ENCODE data around the gene ZNF418.
"Not testable (repeated sequence)": the region's sequence is repeated elsewhere in the genome, so short reads cannot be mapped to it uniquely, and the experiment has no call there.

Gene ZNF418

DNA sequence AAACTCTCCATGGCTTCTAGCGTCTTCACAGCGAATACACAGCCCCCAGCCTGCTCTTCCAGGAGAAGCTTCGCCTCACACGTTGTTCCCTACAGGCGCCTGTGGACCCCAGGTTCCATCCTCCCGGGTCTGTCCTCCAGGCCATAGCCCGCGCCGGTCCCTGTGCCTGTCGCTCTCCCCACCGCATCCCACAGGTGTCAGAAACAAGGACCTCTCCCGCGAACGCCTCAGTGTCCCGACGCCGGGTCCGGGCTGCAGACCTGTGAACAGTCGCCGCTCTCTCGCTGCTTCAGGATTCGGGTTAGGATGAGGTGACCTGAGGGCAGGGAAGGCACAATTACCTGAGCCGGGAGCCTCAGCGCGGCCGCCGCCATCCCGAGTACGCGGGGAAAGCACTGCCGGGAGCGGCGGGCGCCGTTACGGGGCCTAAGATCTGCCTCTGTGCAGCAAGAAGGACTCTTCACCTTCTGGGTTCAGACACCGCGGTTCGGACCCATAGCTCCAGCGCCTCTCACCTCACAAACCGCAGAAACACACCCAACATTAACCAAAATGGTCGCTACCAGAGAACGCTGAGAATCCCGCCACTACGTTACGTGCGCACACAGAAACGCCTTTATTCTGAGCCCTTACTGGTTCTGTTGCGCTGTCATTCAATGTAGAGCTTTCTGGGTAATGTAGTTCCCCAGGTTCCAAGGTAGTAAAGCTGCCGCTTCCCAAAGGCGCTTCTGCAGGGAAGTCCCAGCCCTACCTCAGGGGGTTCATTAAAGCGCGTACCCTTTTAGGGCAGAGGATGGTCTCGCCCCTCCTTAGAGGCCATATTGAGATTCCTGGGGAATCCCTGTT, at the start of gene ZNF418:
TSS of gene ZNF418 (minus strand) at position 583 of the 846 bp plus-strand sequence. CDS start 1,580 bp downstream, outside the sequence.
- peak; percentile 15 for DNase-seq (ENCODE audit: low read depth)

DNA sequence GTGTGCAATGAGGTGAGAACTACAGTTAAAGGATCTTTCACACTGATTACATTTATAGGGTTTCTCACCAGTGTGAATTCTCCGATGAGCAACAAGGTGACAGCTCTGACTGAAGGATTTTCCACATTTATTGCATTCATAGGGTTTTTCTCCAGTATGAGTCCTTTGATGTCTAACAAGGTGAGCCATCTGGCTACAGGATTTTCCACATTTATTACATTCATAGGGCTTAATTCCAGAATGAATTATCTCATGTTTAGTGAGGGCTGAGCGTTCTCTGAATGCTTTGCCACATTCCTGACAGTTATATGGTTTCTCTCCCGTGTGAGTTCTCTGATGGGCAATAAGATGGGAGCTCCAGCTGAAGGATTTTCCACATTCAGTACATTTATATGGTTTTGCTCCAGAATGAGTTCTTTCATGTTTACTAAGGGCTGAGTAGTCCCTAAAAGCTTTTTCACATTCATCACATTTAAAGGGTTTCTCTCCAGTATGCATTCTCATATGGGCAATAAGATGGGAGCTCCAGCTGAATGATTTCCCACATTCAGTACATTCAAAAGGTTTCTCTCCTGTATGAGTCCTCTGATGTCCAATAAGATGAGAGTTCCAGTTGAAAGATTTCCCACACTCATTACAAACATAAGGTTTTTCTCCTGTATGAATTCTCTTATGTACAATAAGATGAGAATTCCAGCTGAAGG, 43.5 kb upstream of the ZNF418 start:
- no peak for DNase-seq (ENCODE audit: low read depth)

DNA sequence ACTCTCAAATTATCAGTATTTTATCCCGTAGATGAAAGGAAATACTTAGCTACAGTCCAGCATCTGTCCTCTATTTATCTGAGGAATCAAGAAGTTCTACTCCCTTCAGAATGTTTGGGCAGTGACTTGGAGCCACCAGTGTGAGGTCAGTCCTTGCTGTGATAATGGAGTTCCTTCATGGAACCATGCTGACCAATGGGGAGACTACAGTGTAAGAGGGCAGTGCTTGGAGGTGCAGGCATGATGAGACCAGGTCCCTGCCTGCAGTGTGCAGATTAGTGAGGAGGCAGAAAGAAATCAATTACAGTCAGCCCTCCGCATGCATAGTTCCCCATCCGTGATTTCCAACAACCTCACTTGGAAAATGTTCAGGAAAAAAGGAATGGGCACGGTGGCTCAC, 39.2 kb upstream of the ZNF418 start, which contains the start of gene C19orf18:
TSS of gene C19orf18 (minus strand) at position 101 of the 400 bp plus-strand sequence. CDS start 102 bp downstream, outside the sequence.
- no peak for DNase-seq (ENCODE audit: low read depth)

DNA sequence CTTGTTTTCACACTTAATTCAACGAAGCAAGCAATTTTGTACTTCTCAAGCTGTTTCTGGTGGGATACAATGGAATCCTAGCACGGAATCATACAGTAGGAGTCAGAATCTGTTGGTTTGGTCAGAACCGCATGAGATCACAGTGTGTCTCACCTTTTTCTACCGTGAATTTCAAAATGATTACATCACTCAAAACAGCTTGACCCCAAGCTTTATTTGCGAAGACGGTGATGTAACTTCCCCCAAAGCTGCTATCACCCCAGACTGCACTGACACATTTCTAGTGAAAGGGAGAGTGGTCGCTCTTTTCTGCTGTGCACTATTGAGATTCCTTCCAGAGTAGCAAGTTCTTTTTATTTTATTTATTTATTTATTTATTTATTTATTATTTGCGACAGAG, 29.6 kb upstream of the ZNF418 start:
- no peak for DNase-seq (ENCODE audit: low read depth)

DNA sequence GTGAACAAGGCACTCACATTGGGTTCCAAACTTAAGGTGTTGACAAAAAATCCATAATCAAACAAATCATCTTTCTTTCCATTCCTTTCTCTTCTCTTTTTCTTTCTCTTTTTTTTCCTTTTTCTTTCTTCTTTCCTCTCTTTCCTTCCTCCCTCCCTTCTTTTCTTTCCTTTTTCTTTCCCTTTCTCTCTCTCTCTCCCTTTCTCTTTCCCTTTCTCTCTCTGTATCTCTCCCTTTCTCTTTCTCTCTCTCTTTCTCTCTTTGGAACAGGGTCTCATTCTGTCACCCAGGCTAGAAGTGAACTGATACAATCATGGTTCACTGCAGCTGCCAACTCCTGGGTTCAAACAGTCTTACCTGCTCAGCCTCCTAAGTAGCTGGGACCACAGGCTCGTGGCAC, 26.6 kb upstream of the ZNF418 start:
- no peak for DNase-seq (ENCODE audit: low read depth)

DNA sequence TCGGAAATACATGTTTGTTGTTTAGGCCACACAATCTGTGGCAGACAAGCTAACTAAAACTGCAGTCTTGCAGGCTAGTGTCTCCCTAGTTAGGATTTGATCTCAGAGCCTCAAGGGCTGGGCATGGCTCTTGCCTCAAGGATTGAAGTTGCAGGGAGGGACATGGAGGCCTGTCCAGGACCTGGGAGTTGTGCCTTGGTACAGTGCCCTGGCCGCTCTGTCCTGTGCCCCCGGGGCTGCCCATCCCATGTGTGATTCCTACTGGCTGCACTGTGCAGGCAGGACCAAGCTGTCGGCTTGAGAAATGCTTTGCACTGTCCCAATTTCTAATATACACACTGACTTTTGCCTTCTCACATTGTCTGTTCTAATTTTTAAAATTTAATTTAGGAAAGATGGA, 19.8 kb upstream of the ZNF418 start:
- DNase-seq (ENCODE audit: low read depth): no peak

DNA sequence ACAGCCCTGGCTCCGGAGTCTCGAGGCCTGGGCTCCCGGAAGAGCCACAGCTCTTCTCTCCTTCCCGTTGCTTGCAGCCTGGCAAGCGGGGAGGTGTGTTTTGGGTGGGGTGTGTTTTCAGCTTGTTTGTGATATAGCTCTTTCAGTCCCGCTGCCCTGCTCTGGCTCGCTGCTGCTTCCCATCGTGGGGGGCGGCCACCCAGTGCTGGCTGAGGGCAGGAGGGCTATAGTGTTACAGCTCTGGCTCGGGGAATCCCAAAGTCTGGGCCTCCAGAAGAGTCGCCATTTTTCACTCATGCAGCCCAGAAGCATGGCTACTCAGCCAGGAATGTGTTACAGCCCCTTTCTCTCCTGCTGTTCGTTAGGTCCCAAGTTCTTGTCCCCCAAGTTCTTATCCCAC, 14.5 kb upstream of the ZNF418 start:
- DNase-seq (ENCODE audit: low read depth): no peak

DNA sequence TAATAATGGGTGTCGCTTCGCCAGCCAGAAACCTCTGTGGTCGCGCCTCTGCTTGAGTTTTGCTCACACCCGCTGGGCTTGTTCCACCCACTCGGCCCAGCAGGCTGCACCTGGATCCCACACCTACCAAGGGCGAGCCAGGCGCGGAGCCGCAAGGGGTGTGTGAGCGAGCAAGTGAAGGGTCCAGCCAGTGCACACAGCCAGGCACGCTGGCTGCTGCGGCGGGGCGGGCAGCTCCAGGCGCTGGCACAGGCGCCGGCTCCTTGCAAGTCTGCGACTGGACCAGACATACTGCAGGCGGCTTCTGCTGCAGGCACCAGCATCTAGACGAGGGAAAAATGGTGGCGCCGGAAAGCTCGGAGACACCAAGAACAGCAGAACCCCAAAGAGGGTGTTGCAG, 14.1 kb upstream of the ZNF418 start:
- no peak for DNase-seq (ENCODE audit: low read depth)

DNA sequence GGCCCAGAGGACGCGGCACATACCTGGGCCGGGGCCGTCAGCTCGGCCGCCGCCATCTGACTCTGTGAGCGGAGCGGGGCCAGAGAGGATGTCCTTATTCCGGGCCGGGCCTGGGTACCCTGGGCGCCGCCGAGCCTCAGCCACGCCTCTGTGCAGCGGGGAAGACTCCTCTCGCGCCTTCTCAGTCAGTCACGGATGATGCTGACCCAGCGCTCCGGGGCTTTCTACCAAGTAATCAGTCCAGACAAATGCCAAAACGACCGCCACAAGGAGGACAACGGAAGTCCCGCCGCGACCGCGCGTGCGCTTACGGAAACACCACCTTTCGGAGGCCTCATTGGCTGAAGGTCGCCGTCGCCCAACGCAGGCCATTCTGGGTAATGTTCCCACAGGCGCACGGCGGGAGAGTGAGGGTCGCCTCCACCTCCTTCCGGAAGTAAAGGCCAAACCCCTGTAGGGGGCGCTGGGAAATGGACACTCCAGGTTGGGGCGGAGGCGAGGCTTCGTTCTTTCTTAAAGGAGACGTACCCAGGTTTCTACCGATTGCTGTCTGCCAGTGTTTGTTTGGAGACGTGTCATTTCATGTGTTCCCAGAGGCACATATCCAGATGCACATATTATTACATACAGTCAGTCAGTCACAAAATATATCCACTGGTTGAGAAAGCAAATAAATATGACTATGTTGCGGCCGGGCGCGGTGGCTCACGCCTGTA, 12.4 kb upstream of the ZNF418 start, which contains the start of gene ZNF256:
TSS of gene ZNF256 (minus strand) at position 288 of the 716 bp plus-strand sequence. CDS start at position 56, 232 bp downstream.
- DNase-seq (ENCODE audit: low read depth): peak; percentile 84

DNA sequence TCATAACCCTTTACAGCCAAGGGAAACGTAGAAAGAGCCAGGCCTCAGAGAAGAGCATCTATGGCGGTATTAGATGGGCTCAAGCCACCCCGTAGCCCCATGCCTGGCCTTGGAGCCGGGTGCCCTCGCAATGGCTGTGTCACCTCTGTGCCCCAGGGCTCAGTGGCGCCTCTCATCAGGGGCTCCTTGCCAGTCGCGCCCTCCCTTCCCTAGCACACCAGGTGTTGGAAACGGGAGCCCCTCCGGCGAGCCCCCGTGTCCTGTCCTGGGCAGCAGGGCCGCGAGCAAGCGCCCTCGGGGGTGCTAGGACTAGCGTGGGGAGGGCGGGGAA, 11.9 kb upstream of the ZNF418 start:
- no peak for DNase-seq (ENCODE audit: low read depth)

DNA sequence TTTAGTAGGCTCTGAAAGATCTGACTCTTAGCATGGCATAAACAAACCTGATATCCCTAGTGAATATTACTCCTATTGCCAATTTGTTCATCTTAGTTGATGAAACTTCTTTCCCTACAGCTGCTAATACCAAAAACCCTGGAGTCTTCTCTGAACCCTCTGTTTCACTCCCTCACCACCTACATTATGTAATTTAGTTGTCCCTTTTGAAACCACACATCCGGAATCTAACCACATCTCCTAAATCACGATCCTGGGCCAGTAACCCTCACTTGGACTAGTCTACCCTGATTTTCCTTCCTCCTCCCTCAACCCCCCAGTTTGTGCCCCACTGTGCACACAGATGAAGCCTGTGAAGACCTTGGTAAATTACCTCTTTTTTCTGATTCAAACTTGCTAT, 11.1 kb upstream of the ZNF418 start:
- no peak for DNase-seq (ENCODE audit: low read depth)

DNA sequence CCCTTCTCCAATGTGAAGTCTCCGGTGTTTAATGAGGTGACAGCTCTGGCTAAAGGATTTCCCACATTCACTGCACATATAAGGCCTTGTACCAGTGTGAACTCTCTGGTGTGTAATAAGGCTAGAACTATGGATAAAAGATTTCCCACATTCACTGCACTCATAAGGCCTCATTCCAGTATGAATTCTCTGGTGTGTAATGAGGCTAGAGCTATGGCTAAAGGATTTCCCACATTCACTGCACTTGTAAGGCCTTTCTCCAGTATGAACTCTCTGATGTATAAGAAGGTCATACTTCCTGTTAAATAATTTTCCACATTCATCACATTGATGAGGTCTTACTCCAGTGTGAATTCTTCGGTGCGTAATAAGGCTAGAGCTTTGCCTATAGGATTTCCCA, 6.4 kb upstream of the ZNF418 start:
- no peak for DNase-seq (ENCODE audit: low read depth)

DNA sequence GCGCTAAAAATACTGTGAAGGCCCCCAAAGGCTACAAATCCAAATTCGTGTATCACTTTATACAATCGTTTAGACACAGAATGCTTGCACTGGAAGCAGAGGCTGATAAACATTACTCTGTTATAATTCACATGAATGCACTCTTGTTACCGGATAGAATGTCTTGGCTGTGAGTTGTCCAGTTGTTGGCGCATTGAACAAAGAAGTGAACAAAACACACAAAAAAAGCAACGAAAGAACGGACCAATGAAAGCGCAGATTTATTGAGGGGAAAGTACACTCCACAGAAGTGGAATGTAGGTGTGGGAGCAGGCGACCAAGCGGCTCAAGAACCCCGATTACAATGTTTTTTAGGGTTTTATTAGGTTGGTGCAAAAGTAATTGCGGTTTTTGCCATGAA, 529 bp upstream of the ZNF418 start:
- no peak for DNase-seq (ENCODE audit: low read depth)

DNA sequence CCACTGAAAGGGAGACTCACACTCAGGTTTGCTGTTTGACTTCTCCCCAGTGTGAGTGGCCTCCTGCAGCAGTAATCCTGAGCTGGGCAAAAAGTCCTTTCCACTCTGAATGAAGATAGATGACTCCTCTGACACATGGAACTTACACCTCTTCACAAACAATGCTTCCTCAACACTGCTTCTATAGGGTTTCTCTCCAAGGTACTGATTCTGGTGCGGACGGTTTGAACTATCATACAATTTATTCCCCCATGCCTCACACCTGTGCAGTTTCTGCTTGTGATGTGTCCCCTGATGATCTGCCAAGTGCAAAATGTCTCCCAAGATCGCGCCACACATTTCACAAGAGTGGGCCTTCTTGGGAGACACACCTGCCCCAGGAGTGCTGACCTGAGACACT, 7.6 kb downstream of the ZNF418 start:
- no peak for DNase-seq (ENCODE audit: low read depth)

DNA sequence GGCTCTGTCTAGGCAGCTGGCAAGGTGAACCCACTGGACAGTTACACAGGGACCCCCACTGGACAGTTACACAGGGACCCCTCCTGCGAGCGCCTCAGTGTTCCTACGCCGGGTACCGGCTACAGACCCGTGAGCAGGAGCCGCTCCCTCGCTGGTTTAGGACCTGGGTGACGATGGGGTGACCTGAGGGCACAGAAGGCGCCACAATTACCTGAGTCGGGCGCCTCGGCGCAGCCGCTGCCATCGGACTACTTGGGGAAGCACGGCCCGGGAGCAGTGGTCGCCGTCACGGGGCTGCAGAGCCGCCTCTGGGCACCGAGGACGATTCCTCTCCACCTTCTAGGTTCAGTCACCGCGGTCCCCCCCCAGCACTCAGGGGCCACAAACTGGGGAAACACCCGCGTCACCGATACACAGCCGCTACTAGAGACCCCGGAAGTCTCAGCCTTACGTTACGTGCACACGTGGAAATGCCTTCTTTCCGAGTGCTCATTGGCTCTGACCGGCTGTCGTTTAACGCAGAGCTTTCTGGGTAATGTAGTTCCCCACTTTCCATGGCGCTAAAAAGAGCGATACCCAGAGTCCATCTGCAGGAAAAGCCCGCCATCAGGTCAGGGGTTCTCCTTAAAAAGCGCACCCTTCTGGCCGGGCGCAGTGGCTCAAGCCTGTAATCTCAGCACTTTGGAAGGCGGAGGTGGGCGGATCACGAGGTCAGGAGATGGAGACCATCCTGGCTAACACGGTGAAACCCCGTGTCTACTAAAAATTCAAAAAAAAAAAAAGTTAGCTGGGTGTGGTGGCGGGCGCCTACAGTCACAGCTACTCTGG, 18.8 kb downstream of the ZNF418 start, which contains the start of gene ZNF417:
TSS of gene ZNF417 (minus strand) at position 425 of the 828 bp plus-strand sequence. CDS start at position 244, 181 bp downstream.
- peak; percentile 80 for DNase-seq (ENCODE audit: low read depth)

DNA sequence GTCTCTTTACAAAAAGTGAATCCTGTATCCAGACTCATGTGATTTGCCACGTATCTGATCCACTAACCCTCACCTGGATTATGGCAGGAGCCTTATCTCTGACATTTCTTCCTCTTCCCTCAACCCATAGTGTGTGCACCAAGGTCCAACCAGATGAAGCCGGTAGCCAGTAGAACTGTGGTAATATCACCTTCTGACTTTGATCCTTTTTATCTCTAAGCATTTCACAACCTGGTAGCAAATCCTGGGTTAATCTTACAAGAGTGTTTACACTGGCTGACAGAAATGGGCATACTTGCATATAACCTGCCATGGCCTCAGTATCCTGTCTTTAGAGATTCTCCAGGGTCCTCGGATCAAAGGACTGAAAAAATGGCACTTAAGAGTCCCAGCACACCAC, 20.7 kb downstream of the ZNF418 start:
- no peak for DNase-seq (ENCODE audit: low read depth)

DNA sequence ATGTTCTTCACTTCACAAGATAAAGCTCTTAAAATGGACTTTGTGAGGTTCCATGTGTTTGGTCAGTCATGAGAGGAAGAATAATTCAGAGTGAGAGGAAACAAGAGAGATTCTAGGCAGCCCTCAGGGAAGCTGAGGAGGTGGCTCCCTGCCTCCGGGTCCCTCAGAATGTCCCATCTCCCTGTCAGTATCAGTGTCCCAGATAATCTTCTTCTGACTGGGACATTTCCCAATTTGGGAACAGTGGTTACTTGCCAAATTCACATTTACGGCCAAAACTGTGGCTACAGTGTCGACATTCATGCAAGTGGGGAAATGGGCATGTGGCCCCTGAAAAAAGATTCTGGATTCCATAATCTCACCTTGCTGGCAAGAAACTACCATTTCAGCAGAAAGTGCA, 27.8 kb downstream of the ZNF418 start:
- no peak for DNase-seq (ENCODE audit: low read depth)

DNA sequence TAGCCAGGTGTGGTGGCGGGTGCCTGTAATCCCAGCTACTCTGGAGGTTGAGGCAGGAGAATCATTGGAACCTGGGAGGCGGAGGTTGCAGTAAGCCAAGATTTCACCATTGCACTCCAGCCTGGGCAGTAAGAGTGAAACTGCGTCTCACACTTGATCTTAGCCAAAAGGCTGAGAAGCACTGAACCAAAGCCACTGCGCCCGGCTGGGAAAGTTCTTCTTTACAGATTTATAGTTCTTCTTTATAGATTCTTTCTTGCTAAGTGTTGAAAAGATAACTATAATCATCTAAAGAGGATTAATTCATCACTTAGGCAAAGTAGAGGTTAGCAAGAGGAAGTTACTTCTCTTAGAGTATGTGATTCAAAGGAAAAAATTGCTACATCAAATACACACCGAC, 29.9 kb downstream of the ZNF418 start:
- DNase-seq (ENCODE audit: low read depth): no peak

DNA sequence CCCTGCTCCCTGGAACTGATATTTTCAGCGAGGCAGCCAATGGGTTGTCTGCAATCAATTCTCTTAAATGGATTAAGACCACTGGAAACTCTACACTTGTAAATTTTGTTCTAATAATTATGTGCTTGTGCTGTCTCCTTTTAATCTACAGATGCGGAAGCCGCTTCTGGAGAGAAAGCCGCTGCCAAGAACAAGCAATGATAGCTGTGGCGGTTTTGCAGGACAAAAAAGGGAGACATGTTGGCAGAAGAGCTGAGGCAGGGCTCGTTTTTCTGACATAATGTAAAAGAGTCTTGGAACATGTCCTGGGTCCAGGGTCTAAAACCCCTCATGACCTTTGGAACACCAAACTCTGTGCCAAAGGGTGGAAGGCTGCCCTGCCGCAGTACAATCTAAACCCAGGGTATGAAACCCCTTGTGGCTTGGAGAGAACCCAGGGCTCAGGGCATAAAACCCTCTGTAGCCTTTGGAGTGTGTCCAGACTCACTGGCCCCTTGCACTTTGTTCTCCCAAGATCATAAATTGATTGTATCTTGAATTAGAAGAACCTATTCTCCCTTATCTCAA, 31.5 kb downstream of the ZNF418 start:
- DNase-seq (ENCODE audit: low read depth): no peak

DNA sequence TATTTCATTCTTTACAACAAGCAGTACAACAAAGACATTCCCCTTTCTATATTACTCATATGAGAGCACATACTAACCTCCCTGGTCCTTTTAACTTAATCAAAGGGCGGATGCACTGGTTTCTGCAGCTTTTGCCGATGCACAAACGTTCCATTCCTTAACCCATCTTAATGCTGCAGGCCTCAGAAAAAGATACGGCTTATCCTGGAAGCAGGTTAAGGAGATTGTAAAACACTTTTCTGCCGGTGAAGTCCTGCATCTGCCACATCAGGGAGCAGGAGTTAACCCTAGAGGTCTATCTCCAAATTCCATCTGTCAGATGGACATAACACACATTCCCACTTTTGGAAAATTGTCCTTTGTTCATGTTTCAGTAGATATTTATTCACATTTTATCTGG, 34.9 kb downstream of the ZNF418 start:
- DNase-seq (ENCODE audit: low read depth): no peak

DNA sequence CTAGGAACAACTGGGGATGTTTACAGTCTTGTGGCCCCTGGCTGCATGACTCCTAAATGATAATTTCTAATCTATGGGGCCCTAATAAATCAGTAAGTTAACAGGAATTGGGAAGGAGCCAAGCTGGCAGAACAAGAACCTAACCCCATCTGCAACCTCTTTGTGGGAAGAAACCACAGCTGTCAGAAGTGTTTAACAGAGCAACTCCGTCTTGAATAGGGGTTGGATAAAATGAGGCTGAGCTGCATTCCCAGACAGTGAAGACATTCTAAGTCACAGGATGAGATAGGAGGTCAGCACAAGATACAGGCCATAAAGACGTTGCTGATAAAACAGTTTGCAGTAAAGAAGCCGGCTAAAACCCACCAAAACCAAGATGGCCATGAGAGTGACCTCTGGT, 44.5 kb downstream of the ZNF418 start:
- DNase-seq (ENCODE audit: low read depth): not testable (repeated sequence)
